ENCODE data around the gene PLIN4.

The PLIN4 gene

GRCh38 chr19:4504891-4505569 lies 13.3 kb downstream of the PLIN4 start:
- no peak for DNase-seq

GRCh38 chr19:4504297-4504701 lies 14.0 kb downstream of the PLIN4 start:
- no peak for DNase-seq

GRCh38 chr19:4503825-4504170 lies 14.5 kb downstream of the PLIN4 start:
- no peak for DNase-seq

- DNase-seq = no peak
These were observed 15.0 kb downstream of the PLIN4 start for GRCh38 chr19:4503132-4503824.

GRCh38 chr19:4502282-4503131 lies 15.8 kb downstream of the PLIN4 start:
- no peak for DNase-seq

- DNase-seq = no peak
These were observed 16.6 kb downstream of the PLIN4 start for GRCh38 chr19:4501691-4502090.

GRCh38 chr19:4500841-4501591 lies 17.3 kb downstream of the PLIN4 start:
- no peak for DNase-seq

GRCh38 chr19:4499855-4500254 lies 18.4 kb downstream of the PLIN4 start:
- DNase-seq = no peak

- DNase-seq = no peak
These were observed 19.0 kb downstream of the PLIN4 start for GRCh38 chr19:4499318-4499717.

GRCh38 chr19:4498694-4499093 lies 19.6 kb downstream of the PLIN4 start:
- no peak for DNase-seq

GRCh38 chr19:4497770-4498389 lies 20.4 kb downstream of the PLIN4 start:
- no peak for DNase-seq

GRCh38 chr19:4496304-4496703 lies 22.0 kb downstream of the PLIN4 start:
- DNase-seq = no peak

GRCh38 chr19:4495471-4495870 lies 22.8 kb downstream of the PLIN4 start:
- no peak for DNase-seq

- no peak for DNase-seq
These were observed 23.6 kb downstream of the PLIN4 start for GRCh38 chr19:4494691-4495064.

- DNase-seq = no peak
These were observed 24.2 kb downstream of the PLIN4 start for GRCh38 chr19:4493929-4494690.

GRCh38 chr19:4493104-4493928 lies 25.0 kb downstream of the PLIN4 start:
- no peak for DNase-seq

GRCh38 chr19:4492337-4493103 lies 25.8 kb downstream of the PLIN4 start:
- DNase-seq = no peak

- no peak for DNase-seq
These were observed 26.8 kb downstream of the PLIN4 start for GRCh38 chr19:4491446-4491845.

GRCh38 chr19:4488496-4488895 lies 29.8 kb downstream of the PLIN4 start:
- no peak for DNase-seq

- no peak for DNase-seq
These were observed 30.7 kb downstream of the PLIN4 start for GRCh38 chr19:4487572-4487971.
